ENCODE results near the gene DCLK2. TPM values are rescaled to one million over a fixed set of nuclear protein-coding genes. Genes with fewer than 3 reads are reported as not detected.

DCLK2 gene
- total RNA-seq, 1 donor from 2014 or later, result 27.5 TPM

DNA sequence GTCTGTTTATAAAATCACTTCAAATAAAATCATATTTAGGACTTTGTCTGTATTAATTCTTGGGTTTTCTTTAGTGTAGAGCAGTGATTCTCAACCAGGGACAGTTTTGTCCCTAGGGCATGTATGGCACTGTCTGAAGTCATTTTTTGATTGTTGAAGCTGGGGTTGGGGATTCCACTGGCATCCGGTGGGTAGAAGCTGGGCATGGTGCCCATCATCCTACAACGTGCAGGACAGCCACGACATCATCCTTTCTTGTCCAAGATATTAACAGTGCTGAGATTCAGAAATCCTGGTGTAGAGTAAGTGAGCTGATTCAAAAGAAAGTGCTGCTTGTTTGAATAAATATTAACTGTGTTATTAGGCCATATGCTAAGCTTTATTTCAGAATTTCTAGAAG, 28.6 kb downstream of the DCLK2 start:
- no peak for ATAC-seq
- no peak for DNase-seq
- intact Hi-C loops (cut with micrococcal nuclease), result no loop called here

DNA sequence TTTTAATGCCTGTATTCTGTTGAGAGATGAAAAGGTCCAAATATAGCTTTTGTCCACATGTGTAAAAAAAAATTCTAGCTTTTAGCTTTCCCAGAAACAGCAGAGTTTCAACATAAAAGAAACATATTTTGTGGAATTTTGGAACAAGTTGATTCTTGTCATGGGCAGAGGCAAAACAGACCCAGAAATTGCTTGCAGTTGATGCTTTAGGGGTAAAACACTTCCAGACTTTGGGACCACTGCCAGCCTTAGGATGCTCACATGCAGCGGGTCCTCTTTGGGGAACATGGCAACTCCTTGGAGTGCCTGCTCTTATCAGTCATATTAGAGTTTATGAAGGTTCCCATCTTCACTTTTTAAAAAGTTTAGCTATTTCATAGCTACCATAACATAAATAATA, 30.4 kb downstream of the DCLK2 start:
- DNase-seq (no peak), ATAC-seq (no peak)
- intact Hi-C loops (cut with micrococcal nuclease), result no loop called here

DNA sequence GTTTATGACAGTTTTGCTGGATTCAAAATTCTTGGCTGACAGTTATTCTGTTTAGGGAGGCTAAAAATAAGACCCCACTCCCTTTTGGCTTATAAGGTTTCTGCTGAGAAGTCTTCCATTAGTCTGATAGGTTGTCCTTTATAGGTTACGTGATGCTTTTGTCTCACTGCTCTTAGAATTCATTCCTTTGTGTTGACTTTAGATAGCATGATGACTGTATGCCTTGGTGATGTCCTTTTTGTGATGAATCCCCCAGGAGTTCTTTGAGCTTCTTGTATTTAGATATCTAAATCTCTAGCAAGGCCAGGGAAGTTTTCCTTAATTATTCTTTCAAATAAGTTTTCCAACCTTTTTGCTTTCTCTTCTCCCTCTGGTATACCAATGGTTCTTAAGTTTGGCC, 36.4 kb downstream of the DCLK2 start:
- intact Hi-C loops (cut with micrococcal nuclease), result no loop called here
- ATAC-seq (no peak), DNase-seq (no peak)

DNA sequence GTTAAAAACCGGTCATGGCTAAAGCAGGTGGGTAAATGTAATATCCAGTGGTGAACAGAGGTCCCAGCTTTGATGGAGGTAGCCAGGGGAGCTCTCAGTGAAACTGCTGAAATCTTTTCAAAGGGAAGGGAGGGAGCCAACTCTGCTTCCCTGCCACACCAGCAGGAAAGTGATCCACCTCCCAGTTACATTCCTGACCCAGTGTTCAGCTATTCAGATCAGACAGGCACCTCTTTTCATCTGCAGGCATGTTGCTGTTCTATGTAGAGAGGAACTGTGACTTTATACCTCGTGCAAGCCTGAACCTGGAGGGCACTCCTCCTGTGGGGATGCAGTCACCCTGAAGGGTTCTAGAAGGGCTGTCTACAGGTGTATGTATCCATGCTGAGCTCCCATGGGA, 37.6 kb downstream of the DCLK2 start:
- intact Hi-C loops (cut with micrococcal nuclease), result no loop called here
- DNase-seq, result no peak
- peak; percentile 31 for ATAC-seq

DNA sequence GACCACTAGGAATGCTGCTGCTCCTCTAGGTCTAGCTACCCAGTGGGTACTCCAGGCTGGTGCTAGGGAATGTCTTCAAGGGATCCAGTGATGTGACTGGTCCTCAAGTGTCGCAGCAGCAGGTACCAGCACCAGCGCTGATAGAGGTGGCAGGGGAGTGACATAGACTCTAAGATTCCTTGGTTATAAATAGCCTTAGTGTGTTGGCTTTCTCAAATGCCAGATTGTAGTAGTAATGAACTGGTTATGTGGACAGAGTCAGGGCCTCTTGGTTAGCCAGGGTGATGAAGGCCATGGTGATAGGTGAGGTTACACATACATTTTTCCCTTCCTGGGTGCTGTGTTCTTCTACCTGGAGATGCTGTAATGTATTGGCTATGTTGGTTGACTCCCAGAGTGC, 38.3 kb downstream of the DCLK2 start:
- intact Hi-C loops (cut with micrococcal nuclease), result no loop called here
- peak; percentile 88 for ATAC-seq
- DNase-seq, result no peak

DNA sequence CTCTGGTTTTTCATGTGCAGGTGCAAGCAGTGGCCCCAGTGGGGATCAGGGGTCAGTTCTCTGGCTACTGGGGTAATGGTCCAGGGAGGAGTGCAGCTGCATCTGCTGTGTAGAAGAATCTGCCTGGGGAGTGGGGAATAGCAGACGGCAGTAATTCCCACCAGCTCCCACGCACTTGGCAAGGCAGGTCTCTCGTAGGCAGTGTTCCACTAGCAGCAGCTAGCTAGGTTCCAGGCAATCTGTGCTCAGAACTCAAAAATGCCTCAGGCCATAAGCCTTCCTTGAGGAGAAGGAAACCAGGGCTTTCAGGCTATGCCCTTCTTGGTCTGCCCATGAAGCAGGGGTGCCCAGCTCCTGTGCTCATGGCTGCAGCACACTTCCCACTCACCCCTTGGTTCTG, 38.8 kb downstream of the DCLK2 start:
- DNase-seq, result peak; percentile 54
- peak; percentile 77 for ATAC-seq
- intact Hi-C loops (cut with micrococcal nuclease), result no loop called here

DNA sequence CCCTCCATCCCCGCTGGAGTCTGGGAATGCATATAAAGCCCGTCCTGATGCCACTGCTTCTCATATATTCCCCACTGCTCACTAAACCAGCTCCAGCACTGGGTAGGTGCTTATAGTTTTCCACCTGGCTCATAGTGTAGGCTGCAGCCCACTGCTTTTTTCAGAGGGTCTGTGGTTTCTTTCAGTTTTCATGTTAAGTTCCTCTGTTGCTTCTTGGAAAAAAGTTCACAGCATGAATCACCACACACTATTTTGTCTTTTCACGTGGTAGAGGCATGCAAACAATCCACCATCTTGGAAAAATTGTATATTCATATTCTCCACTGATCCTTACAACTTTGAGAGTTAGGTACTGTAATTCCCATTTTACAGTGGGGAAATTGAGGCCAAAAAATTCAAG, 39.4 kb downstream of the DCLK2 start:
- DNase-seq (no peak), ATAC-seq (no peak)
- intact Hi-C loops (cut with micrococcal nuclease), result no loop called here

DNA sequence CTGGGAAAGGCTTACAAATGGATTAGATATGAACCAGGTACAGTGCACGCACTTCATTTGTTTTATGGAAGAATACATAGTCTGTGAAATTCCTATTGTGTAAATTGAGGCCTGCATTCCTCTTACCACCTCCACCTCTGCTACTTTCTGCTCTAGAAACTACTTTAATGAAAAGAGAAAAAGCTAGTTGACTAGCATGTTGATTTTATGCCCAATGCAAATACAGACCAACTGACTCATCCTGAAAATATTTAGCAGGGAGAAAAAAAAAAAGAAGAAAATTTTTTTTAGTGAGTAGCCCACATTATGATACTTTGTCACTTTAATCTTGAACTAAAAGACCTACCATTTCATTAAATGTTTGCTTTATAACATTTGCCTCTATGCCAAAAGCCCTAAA, 41.2 kb downstream of the DCLK2 start:
- intact Hi-C loops (cut with micrococcal nuclease), result no loop called here
- DNase-seq (no peak), ATAC-seq (no peak)

DNA sequence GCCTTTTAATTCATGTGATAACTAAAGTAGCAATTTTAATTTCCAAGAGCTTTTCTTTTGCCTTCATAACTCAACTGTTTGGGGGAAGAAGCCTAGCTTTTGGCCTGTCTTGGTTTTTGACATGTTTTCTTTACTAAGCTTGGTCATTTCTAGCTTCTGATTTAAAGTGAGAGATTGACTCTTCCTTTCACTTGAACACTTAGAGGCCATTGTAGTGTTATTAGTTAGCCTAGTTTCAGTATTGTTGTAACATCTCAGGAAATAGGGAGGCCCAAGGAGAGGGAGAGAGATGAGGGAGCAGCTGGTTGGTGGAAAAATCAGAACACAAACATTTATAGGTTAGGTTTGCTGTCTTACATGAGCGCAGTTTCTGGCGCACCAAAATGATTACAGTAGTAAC, 44.8 kb downstream of the DCLK2 start:
- intact Hi-C loops (cut with micrococcal nuclease), result no loop called here
- no peak for ATAC-seq
- no peak for DNase-seq

DNA sequence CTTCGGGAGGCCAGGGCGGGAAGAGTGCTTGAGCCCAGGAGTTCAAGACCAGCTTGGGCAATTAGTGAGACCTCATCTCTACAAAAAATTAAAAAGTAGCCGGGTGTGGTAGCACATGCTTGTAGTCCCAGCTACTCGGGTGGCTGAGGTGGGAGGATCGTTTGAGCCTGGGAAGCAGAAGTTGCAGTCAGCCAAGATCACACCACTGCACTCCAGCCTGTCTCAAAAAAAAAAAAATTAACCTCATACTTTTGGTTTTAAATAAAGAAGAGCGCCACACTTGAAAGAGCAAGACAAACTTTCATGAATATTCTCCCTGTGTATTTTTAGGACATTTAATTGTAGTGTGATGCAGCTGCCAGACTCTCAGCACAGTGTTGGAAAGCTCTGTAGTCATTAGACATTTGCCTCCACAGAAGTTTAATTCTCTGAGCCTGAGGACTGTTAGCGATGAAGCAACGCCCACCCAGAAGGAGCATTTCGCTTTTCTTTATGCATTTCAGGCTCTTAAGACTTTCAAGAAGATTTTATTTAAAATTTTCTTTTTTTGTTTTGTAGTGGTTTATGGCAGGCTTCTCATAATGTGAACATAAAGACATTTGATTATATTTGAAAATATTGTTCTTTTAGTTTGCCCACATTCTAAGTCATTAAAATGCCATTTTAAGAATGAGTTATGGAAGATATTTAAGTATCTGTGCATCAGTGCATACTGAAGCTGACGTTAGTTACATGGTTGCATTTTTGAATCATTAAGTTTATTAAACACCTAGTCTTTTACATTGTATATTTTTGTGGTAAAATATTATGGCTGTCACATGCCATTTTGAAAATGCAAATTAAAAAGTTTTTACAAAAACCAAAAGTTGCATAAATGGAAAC, 45.8 kb downstream of the DCLK2 start:
- ATAC-seq, result peak; percentile 52
- DNase-seq, result no peak
- intact Hi-C loops (cut with micrococcal nuclease), result no loop called here

DNA sequence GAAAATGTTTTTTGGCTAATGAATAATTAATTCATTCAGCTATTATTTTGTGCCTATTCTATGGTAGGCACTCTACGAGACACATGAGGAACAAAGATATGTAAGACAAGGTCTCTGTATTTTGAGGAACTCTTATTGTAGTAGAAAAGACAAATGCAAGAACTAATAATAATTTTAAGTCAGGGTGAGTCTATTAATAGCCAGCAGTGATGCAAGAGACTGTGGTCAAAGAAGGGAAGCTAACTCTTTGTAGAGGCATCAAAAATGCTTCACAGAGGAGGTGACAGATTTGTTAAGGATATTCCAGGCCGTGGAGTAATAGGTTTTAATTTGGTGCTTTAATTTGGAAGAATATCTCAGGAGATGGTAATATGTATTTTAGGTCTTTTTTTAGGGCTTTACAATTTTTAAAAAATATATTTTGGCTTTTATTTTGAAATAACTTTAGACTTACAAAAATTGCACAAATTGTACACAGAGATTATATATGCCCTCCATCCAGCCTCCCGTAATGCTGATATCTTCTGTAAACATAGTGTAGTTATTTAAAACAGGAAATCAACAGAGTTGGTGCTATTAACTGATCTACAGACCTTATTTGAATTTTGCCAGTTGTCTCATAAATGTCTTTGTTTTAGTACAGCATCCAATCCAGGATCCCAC, 48.1 kb downstream of the DCLK2 start:
- intact Hi-C loops (cut with micrococcal nuclease), result no loop called here
- ATAC-seq, result peak; percentile 79
- DNase-seq, result no peak

DNA sequence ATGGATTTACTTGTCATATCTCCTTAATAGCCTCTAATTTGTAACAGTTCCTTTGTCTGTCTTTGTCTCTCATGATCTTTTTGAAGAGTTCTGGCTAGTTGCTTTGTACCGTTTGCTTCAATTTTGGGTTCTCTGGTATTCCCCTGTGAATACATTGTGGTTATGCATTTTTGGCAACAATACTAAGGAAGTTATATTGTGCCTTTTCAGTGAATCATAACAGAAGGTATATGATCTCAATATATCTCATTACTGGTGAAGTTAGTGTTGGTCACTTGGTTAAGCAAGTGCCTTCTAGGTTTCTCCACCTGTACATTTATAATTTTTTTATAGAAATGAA, 48.6 kb downstream of the DCLK2 start:
- intact Hi-C loops (cut with micrococcal nuclease), result no loop called here
- no peak for DNase-seq
- ATAC-seq, result no peak

DNA sequence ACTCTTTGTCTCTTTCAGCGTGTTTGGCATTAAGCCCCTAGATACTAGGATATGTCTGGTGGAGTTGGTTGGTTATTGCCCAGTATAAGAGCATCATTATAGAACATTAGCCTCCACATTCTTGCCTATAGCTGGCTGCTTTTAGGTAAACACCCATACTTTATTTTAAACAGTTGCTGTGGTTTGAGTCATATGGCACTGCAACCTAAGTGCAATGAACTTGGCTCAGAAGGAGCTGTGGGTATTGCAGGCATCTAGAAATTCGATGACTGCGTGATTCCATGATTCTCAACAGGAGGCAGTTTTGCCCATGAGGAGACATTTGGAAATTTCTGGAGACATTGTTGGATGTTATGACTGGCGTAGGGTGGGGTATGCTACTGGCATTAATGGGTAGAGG, 49.5 kb downstream of the DCLK2 start:
- no peak for ATAC-seq
- intact Hi-C loops (cut with micrococcal nuclease), result no loop called here
- no peak for DNase-seq

DNA sequence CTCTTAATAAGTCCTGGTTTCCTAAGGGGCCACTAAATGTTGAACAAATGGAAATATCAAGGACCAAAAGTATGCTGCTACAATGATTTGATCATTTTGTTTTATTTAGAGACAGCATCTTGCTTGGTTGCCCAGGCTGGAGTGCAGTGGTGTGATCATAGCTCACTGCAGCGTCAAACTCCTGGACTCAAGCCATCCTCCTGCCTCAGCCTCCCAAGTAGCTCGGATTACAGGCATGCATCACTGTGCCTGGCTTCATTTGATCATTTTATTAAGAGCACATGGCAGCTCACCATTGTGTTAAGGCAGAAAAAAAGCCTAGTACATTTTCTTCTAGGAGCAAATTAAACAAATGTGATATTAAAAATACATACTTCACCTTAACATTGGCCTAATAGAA, 52.7 kb downstream of the DCLK2 start:
- intact Hi-C loops (cut with micrococcal nuclease), result no loop called here
- no peak for DNase-seq
- ATAC-seq, result no peak

DNA sequence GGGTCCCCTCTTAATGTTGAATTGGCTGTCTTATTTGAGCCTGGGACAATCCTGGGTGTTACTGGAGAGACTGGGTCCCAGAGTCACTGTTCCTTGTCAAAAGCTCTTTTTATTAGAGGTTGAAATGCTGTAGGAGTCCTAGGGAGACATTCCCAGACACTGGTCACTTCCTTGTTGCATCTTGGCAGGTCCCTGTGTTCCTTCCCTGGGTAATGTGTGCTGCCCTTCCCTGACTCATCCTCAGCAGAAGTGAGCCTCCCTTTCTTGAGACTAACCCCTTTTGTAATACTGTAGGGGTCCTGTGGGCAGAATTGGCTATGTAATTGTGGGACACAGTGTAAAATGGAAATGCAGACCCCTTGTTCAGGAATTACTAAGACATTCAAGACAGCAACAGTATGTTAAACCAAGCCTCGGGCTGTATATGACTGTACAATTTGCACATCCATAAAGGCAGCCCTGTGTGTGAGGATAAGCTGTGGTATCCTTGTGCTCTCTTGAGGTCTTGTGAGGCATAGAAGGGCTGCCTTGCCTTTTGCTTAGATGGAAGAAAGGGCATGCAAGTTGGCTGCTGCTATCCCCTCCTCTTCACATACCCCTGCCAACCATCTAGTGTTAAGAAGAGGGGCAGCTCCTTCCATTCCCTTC, 53.5 kb downstream of the DCLK2 start:
- ATAC-seq (no peak), DNase-seq (no peak)
- intact Hi-C loops (cut with micrococcal nuclease), result no loop called here

DNA sequence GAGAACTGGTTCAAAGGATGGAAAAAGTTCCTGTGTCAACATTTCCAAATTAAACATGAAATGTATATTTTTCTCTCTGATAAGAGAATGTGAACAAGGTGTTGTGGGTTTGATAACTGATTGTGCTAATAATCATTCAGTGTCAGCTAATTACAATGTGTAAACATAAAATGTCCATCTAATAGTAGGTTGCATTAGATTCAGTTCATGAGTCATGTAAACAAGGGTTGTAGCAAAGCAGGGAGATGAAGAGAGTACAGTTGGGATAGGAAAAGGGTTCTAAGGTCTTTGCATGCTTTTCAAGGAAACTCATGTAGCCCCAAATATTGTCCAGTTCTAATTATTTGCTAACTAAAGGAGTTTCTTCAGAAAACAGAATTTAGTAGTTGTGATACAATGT, 55.4 kb downstream of the DCLK2 start:
- intact Hi-C loops (cut with micrococcal nuclease), result no loop called here

DNA sequence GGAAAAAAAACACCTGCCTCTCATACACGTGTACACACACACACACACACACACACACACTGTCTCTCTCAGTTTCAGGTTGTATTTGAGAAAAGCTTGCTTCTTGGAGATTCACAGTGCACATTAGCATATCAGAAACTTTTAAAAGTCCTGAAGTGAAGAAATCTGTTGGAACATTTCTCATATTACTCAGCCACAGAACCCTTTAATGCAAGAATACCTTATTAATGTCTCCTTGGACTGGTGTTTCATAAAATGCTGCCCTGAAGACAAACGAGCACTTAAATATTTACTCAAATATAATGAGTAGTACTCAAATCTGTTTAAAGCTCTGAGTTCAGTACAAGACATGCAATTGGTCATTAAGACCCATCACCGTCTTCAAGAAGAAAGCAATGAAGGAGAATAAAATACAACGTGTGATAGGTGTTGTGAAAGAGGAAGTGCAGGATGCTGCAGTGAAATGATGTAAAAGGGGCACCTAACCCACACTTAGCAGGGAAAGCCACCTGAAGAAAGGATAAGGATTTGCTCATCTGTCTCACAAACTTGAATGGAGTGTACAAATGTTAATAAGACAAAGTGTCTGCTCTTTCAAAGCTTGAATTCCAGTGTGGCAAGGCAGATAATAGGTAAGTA, 57.0 kb downstream of the DCLK2 start:
- intact Hi-C loops (cut with micrococcal nuclease), result no loop called here
- ATAC-seq (no peak), DNase-seq (no peak)

More for the DNA sequence above, 55.4 kb downstream of the DCLK2 start:
- ATAC-seq (no peak), DNase-seq (no peak)

DNA sequence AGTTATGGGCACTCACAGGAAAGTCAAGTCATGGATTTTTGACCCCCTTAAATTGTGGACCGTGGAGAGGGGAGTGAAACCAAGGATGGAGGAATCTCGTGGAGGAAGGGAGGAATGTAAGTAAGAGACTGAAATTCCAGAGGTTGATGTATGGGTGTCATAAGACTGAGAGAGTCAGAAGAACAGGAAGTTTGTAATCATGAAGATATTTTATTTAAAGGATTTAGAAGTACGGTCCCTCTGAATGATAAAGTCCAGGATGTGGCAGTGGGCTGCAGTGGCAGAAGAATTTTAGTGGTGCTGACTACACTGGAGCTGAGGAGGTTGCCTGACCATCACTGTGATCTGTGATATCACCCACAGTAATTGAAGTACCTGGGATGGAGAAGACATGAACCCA, 57.8 kb downstream of the DCLK2 start:
- DNase-seq (no peak), ATAC-seq (no peak)
- intact Hi-C loops (cut with micrococcal nuclease), result no loop called here

DNA sequence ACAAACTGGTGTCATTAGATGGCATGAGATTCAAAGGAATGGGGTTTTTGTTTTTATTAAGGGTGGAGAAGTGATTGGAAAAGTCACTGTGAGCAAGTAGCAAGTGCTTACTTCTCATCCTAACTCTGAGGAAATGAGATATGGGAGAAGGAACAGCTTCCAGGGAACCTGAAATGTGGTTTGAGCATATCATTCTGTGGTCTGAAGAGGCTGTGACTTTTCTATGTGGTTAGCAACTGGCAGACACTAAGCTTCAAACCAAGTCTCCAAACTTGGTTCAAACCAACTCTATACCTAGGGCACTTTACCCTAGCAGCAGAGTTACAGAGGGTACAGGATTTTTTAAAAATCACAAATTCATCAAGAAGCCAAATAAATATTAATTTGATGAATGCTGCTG, 58.2 kb downstream of the DCLK2 start:
- intact Hi-C loops (cut with micrococcal nuclease), result no loop called here
- DNase-seq (no peak), ATAC-seq (no peak)

DNA sequence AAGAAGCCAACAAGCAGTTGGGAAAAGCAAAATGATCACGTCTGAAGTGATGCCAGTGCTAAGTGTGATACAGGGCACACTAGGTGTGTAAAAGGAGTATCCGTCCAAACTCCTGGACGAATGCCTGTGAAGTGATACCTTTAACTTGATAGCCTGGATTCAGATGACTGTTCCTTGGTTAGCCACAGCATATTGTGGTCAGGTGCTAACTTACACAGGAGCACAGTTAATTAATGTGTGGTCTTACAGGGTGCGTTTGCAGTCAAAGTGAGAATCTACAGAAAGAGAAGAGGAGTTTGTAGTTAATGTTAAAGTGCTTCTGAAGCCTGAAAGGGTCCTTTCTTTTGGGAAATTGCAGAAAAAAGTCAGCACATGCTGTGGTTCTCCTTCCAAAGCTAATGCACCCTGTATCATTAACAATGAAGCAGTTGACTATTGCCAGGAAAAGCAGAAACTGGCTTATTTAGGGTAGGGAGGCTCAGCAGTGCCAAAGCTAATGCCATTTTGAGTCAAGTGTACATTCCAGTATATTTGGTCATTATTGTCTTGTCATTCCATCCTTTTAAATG, 61.1 kb downstream of the DCLK2 start:
- DNase-seq, result no peak
- intact Hi-C loops (cut with micrococcal nuclease), result no loop called here
- no peak for ATAC-seq

Data from left ventricle myocardium superior (tissue), 1 donor.